GM20000 (cell line): ENCODE data around the gene ADGRF1.

Experiments used
- DNase-seq: peaks from one replicate; pipeline ENCODE4 v3.0.0; 2012; ENCODE audit warnings: low spot score
- CTCF ChIP-seq: IDR thresholded peaks from 2 replicates; pipeline ENCODE4 v1.5.1; 2012; ENCODE audit warnings: mild to moderate bottlenecking, control low read depth; ENCODE audit errors: extremely low read depth, missing control alignments

ADGRF1 gene

GRCh38 chr6:46949632-46950280, 92.4 kb downstream of the ADGRF1 start:
- no peak for TF ChIP-seq CTCF
- no peak for DNase-seq

- TF ChIP-seq CTCF = no peak
- no peak for DNase-seq
These were observed 93.4 kb downstream of the ADGRF1 start for GRCh38 chr6:46948699-46949098.
